Measurements from ENCODE around the gene CLASP1. TPM values are rescaled to one million over a fixed set of nuclear protein-coding genes. Genes with fewer than 3 reads are reported as not detected.
A peak's percentile ranks its signal among the peaks of the same experiment; 100 is the strongest.
"Not testable (repeated sequence)": the region's sequence is repeated elsewhere in the genome, so short reads cannot be mapped to it uniquely, and the experiment has no call there.

Gene CLASP1
- total RNA-seq, result 72.1 TPM
- polyA plus RNA-seq, result 10 to 100 TPM in 3 of 4 donors, 1 to 10 TPM in 1; 8.7 to 14.5 (median 12.2) TPM

GRCh38 chr2:121649149-121649595, at the start of gene CLASP1:
Gene CLASP1, minus strand, starts transcription at chr2:121649462. Its CDS starts 43,567 bp downstream, at chr2:121605895.
- peaks cover 0 to 2% (median 0%) of the 10 kb centered on the region in 7 donors for H3K9me3 Mint-ChIP-seq
- Histone ChIP-seq H3K9me3 (ENCODE audit: control insufficient read depth in 2 of 2, low read length in 2 of 2) (no peaks in the 10 kb centered on the region), H3K27me3 (ENCODE audit: control insufficient read depth, insufficient read depth, low read length) (no peaks in the 10 kb centered on the region), H3K4me3 (ENCODE audit: low read depth, low read length) (peak within 1 kb of the TSS; percentile 100), H3K27ac (ENCODE audit: insufficient read depth, low read length, poor library complexity, severe bottlenecking) (peak within 1 kb of the TSS; percentile 97), H3K36me3 (ENCODE audit: control insufficient read depth, insufficient read depth, low read length) (no peaks in the 10 kb centered on the region), H3K4me1 (ENCODE audit: control insufficient read depth, insufficient read depth, low read length, poor library complexity, severe bottlenecking) (peaks cover 43% of the 10 kb centered on the region)
- ATAC-seq (ENCODE audit: low read depth in 2 of 2) (no peak), DNase-seq (peak in 1 of 3 donors; percentile 50)
- H3K27me3 Mint-ChIP-seq, result peaks cover 14% of the 10 kb centered on the region
- H3K36me3 Mint-ChIP-seq, result peaks cover 3% of the 10 kb centered on the region
- H3K4me1 Mint-ChIP-seq, result peaks cover 45 to 78% (median 62%) of the 10 kb centered on the region in 4 donors
- H3K4me3 Mint-ChIP-seq, result peak within 1 kb of the TSS; percentile 96 to 100 (median 100)
- peak within 1 kb of the TSS; percentile 98 to 100 (median 100) for H3K27ac Mint-ChIP-seq

DNA sequence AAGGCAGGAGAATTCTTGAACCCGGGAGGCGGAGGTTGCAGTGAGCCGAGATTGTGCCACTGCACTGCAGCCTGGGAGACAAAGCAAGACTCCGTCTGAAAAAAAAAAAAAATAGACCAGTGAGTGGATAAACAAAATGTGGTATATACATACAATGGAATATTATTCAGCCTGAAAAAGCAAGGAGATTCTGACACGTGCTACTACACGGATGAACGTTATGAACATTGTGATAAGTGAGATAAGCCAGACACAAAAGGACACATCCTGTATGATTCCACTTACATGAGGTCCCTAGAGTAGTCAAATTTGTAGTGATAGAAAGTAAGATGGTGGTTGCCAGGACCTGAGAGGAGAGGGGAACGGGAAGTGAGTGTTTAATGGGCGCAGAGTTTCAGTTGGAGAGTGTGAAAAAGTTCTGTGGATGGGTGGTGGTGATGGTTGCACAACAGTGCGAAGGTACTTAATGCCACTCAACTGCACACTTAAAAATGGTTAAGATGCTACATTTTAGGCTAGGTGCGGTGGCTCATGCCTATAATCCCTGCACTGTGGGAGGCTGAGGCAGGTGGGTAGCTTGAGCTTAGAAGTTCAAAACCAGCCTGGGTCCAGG, 49.2 kb upstream of the CLASP1 start:
- DNase-seq, result no peak
- H3K4me1 Mint-ChIP-seq, result peaks cover 10 to 37% (median 25%) of the 10 kb centered on the region in 4 donors
- no peak overlapping the region for H3K4me3 Mint-ChIP-seq

GRCh38 chr2:121697108-121697631, 47.9 kb upstream of the CLASP1 start:
- Histone ChIP-seq H3K27me3 (ENCODE audit: control insufficient read depth, insufficient read depth, low read length) (no peaks in the 10 kb centered on the region), H3K36me3 (ENCODE audit: control insufficient read depth, insufficient read depth, low read length) (no peaks in the 10 kb centered on the region), H3K27ac (ENCODE audit: insufficient read depth, low read length, poor library complexity, severe bottlenecking) (no peak overlapping the region), H3K9me3 (ENCODE audit: control insufficient read depth in 2 of 2, low read length in 2 of 2) (no peaks in the 10 kb centered on the region), H3K4me3 (ENCODE audit: low read depth, low read length) (no peak overlapping the region), H3K4me1 (ENCODE audit: control insufficient read depth, insufficient read depth, low read length, poor library complexity, severe bottlenecking) (peaks cover 22% of the 10 kb centered on the region)
- ATAC-seq (ENCODE audit: low read depth in 2 of 2), result no peak
- H3K4me1 Mint-ChIP-seq, result peaks cover 10 to 37% (median 25%) of the 10 kb centered on the region in 4 donors
- no peak overlapping the region for H3K4me3 Mint-ChIP-seq
- no peak overlapping the region for H3K27ac Mint-ChIP-seq
- H3K9me3 Mint-ChIP-seq, result no peaks in the 10 kb centered on the region
- DNase-seq, result no peak
- no peaks in the 10 kb centered on the region for H3K36me3 Mint-ChIP-seq
- H3K27me3 Mint-ChIP-seq, result no peaks in the 10 kb centered on the region

More for the DNA sequence above, 49.2 kb upstream of the CLASP1 start:
- no peaks in the 10 kb centered on the region for H3K36me3 ChIP-seq (ENCODE audit: control insufficient read depth, insufficient read depth, low read length)
- H3K4me3 ChIP-seq (ENCODE audit: low read depth, low read length), result no peak overlapping the region
- peak overlapping the region in 2 of 3 donors; percentile 73 to 90 for H3K27ac Mint-ChIP-seq
- no peak for ATAC-seq (ENCODE audit: low read depth in 2 of 2)
- no peak overlapping the region for H3K27ac ChIP-seq (ENCODE audit: insufficient read depth, low read length, poor library complexity, severe bottlenecking)
- no peaks in the 10 kb centered on the region for H3K27me3 ChIP-seq (ENCODE audit: control insufficient read depth, insufficient read depth, low read length)
- H3K9me3 Mint-ChIP-seq, result no peaks in the 10 kb centered on the region
- H3K36me3 Mint-ChIP-seq, result no peaks in the 10 kb centered on the region
- H3K9me3 ChIP-seq (ENCODE audit: control insufficient read depth in 2 of 2, low read length in 2 of 2), result no peaks in the 10 kb centered on the region
- peaks cover 22% of the 10 kb centered on the region for H3K4me1 ChIP-seq (ENCODE audit: control insufficient read depth, insufficient read depth, low read length, poor library complexity, severe bottlenecking)
- no peaks in the 10 kb centered on the region for H3K27me3 Mint-ChIP-seq

DNA sequence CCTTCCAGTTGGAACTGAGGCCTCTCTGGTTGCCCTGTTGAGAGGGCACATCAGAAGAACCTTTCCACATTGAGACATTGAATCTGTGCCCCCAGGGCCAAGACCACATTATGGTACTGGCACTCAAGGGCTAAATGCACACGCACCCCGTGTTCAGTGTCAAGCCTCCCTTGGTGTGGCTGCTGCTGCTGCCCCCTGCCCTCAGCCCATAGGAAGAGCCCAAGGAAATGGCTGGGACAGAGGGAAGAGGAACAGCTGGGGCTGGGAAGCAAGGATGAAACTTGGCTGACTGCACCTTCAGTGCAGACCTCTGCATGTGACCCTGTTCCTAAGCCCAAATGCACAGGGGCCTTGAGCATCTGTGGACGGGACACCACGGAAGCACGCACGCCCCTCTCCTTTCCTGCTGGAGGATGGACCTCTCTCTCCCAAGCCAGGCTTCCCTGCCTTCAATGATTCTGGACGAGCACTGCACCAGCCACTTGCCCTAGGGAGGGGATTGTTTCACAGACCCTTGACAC, 47.2 kb upstream of the CLASP1 start:
- H3K27ac Mint-ChIP-seq, result no peak overlapping the region
- Histone ChIP-seq H3K4me1 (ENCODE audit: control insufficient read depth, insufficient read depth, low read length, poor library complexity, severe bottlenecking) (peaks cover 22% of the 10 kb centered on the region), H3K9me3 (ENCODE audit: control insufficient read depth in 2 of 2, low read length in 2 of 2) (no peaks in the 10 kb centered on the region), H3K27ac (ENCODE audit: insufficient read depth, low read length, poor library complexity, severe bottlenecking) (no peak overlapping the region), H3K4me3 (ENCODE audit: low read depth, low read length) (no peak overlapping the region), H3K27me3 (ENCODE audit: control insufficient read depth, insufficient read depth, low read length) (no peaks in the 10 kb centered on the region), H3K36me3 (ENCODE audit: control insufficient read depth, insufficient read depth, low read length) (no peaks in the 10 kb centered on the region)
- ATAC-seq (ENCODE audit: low read depth in 2 of 2) (no peak), DNase-seq (no peak)
- H3K4me1 Mint-ChIP-seq, result peaks cover 10 to 35% (median 21%) of the 10 kb centered on the region in 4 donors
- H3K9me3 Mint-ChIP-seq, result no peaks in the 10 kb centered on the region
- H3K27me3 Mint-ChIP-seq, result no peaks in the 10 kb centered on the region
- no peaks in the 10 kb centered on the region for H3K36me3 Mint-ChIP-seq
- H3K4me3 Mint-ChIP-seq, result no peak overlapping the region

GRCh38 chr2:121695171-121695451, 45.8 kb upstream of the CLASP1 start:
- no peak for DNase-seq
- no peak overlapping the region for H3K4me3 ChIP-seq (ENCODE audit: low read depth, low read length)
- H3K27ac ChIP-seq (ENCODE audit: insufficient read depth, low read length, poor library complexity, severe bottlenecking), result no peak overlapping the region
- no peaks in the 10 kb centered on the region for H3K36me3 Mint-ChIP-seq
- no peak for ATAC-seq (ENCODE audit: low read depth in 2 of 2)
- H3K4me3 Mint-ChIP-seq, result no peak overlapping the region
- H3K4me1 Mint-ChIP-seq, result peaks cover 4 to 22% (median 13%) of the 10 kb centered on the region in 4 donors
- H3K27me3 Mint-ChIP-seq, result no peaks in the 10 kb centered on the region
- H3K9me3 ChIP-seq (ENCODE audit: control insufficient read depth in 2 of 2, low read length in 2 of 2), result no peaks in the 10 kb centered on the region
- no peaks in the 10 kb centered on the region for H3K9me3 Mint-ChIP-seq
- no peaks in the 10 kb centered on the region for H3K27me3 ChIP-seq (ENCODE audit: control insufficient read depth, insufficient read depth, low read length)
- H3K36me3 ChIP-seq (ENCODE audit: control insufficient read depth, insufficient read depth, low read length), result no peaks in the 10 kb centered on the region
- H3K4me1 ChIP-seq (ENCODE audit: control insufficient read depth, insufficient read depth, low read length, poor library complexity, severe bottlenecking), result peaks cover 14% of the 10 kb centered on the region
- H3K27ac Mint-ChIP-seq, result no peak overlapping the region

DNA sequence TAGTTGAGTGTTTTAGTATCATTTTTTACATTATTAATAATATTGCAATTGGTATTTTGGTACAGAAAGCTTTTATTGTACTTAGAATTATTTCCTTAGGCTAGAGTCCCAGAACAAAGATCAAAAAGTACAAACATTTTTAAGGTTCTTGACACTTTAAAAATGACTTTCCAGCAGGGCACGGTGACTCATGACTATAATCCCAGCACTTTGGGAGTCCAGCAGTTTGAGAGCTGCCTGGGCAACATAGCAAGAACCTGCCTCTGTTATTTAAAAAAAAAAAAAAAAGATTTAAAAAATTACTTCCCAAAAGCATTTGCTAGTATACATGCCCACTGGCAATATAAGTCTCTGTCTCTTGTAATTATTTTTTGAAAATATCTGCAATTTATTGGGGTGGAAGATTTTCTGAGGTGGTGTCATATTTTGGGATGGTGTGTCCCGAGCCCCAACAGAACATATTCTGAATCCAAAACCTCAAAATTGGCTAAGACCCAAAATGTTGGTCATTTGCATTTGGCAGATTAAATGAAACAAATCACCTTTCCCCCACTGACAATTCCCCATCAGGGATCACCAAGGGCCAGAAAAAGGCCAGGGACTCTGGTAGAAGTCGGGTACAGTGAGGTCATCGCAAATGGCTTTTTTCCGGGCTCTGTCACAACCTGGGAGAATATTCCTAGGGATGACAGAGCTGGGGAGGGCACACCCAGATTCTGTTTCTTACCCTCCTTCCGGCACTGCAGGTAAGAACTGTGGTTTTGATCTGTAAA, 45.3 kb upstream of the CLASP1 start:
- H3K27me3 ChIP-seq (ENCODE audit: control insufficient read depth, insufficient read depth, low read length), result no peaks in the 10 kb centered on the region
- H3K9me3 ChIP-seq (ENCODE audit: control insufficient read depth in 2 of 2, low read length in 2 of 2), result no peaks in the 10 kb centered on the region
- no peak overlapping the region for H3K27ac ChIP-seq (ENCODE audit: insufficient read depth, low read length, poor library complexity, severe bottlenecking)
- DNase-seq (no peak), ATAC-seq (ENCODE audit: low read depth in 2 of 2) (no peak)
- H3K27me3 Mint-ChIP-seq, result no peaks in the 10 kb centered on the region
- peaks cover 2 to 17% (median 10%) of the 10 kb centered on the region in 4 donors for H3K4me1 Mint-ChIP-seq
- H3K4me3 Mint-ChIP-seq, result no peak overlapping the region
- H3K4me1 ChIP-seq (ENCODE audit: control insufficient read depth, insufficient read depth, low read length, poor library complexity, severe bottlenecking), result peaks cover 8% of the 10 kb centered on the region
- H3K9me3 Mint-ChIP-seq, result no peaks in the 10 kb centered on the region
- H3K36me3 Mint-ChIP-seq, result no peaks in the 10 kb centered on the region
- H3K36me3 ChIP-seq (ENCODE audit: control insufficient read depth, insufficient read depth, low read length), result no peaks in the 10 kb centered on the region
- H3K27ac Mint-ChIP-seq, result no peak overlapping the region
- H3K4me3 ChIP-seq (ENCODE audit: low read depth, low read length), result no peak overlapping the region

DNA sequence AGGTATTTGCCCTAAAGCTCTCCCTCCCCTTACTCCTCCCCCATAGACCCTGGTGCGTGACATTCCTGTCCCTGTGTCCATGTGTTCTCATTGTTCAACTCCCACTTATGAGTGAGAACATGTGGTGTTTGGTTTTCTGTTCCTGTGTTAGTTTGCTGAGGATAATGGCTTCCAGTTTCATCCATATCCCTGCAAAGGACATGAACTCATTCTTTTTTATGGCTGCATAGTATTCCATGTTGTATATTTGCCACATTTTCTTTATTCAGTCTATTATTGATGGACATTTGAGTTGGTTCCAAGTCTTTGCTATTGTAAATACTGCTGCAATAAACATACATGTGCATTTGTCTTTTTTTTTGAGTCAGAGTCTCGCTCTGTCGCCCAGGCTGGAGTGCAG, 41.3 kb upstream of the CLASP1 start:
- H3K27ac ChIP-seq (ENCODE audit: insufficient read depth, low read length, poor library complexity, severe bottlenecking); H3K9me3 ChIP-seq (ENCODE audit: control insufficient read depth in 2 of 2, low read length in 2 of 2); H3K27me3 ChIP-seq (ENCODE audit: control insufficient read depth, insufficient read depth, low read length); H3K4me1 Mint-ChIP-seq; H3K4me3 Mint-ChIP-seq; ATAC-seq (ENCODE audit: low read depth in 2 of 2); DNase-seq; H3K4me3 ChIP-seq (ENCODE audit: low read depth, low read length); H3K9me3 Mint-ChIP-seq; H3K27me3 Mint-ChIP-seq; H3K36me3 ChIP-seq (ENCODE audit: control insufficient read depth, insufficient read depth, low read length); H3K4me1 ChIP-seq (ENCODE audit: control insufficient read depth, insufficient read depth, low read length, poor library complexity, severe bottlenecking); H3K36me3 Mint-ChIP-seq: not testable (repeated sequence)
- peak overlapping the region in 1 of 3 donors; percentile 59 for H3K27ac Mint-ChIP-seq

All from CD4-positive, CD25-positive, alpha-beta regulatory T cell (primary cell).